ENCODE results near the gene TMEM255B.
"Not testable (repeated sequence)": the region's sequence is repeated elsewhere in the genome, so short reads cannot be mapped to it uniquely, and the experiment has no call there.

TMEM255B gene

DNA sequence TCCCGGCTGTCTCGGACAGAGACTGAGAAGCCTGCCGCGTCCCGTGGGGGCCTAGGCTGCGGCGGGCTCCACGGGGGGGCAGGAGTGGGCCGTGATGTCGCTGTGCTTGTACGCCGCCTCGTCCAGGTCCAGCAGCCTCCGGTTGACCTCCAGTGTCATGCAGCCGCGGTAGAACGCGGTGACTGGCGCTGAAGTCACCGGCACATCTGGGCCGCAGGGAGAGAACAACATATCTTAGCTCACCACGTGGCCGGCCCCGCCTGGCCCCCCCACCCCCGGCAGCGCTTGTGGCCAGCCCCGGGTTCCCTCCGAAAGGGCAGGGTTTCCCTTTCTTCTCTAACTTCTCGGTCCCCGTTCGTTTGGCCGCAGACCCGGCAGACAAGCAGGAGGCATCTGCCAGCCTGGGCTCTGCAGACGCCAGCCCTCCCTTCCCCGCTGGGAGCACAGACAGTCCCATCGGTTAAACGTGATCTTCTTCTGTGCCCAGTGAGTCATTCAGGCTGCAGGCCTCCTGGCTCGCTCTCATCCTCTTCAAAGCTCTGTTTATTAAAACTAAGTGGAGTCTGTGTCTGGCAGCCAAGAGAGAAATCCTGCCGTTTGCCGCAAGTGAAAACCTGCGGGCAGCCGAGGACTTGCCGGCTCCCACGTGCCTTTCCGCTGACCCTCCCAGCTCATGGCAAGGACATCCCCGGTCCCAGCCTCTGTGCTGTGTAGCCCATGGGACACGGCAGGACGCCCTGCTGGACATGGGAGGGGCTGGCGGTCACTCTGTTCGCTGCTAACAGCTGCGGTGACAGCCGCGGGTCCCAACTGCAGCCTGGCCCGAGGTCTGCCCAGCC, 62.0 kb downstream of the TMEM255B start:
- DNase-seq = no peak

- DNase-seq = no peak
Observed at GRCh38 chr13:113821847-113822246, 62.8 kb downstream of the TMEM255B start.

- no peak for DNase-seq
Observed at GRCh38 chr13:113822266-113822665, 63.2 kb downstream of the TMEM255B start.

DNA sequence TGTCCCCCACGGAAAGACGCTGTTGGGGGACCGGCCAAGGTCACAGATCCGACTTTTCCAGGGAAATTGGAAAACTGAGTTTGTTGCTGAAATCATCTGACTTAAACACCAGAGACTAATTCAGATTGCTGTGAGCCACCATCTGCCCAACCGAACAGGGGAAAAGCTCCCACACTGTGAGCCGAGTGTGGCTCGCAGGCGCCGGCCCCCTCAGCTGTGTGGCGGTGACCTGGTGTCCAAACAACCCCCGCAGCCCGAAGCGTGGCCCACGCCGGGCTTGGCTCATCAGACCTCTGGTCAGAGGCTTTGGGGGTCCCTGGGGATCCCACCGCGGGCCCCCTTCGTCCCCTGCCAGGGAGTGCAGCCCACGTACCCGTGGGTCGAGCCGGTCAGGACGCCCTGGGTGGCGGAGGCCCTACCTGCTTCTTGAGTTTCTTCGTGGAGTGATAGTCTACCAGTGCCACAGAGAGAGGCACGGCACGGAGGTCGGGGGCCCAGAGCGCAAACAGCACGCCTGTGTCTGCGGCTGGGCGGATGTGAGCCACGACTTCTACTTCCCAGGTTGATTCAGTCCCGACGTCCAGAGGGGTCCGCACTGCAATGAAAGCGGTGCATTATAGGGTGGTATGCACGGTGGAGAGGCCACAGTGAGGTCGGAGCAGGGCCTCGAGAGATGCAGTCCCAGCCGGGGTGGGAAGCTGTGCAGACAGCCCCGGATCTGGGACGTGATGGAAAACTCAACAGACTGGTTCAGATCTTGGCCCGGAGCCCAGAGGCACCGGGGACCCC, 64.1 kb downstream of the TMEM255B start:
- no peak for DNase-seq

GRCh38 chr13:113823771-113824170, 64.7 kb downstream of the TMEM255B start:
- DNase-seq = no peak

DNA sequence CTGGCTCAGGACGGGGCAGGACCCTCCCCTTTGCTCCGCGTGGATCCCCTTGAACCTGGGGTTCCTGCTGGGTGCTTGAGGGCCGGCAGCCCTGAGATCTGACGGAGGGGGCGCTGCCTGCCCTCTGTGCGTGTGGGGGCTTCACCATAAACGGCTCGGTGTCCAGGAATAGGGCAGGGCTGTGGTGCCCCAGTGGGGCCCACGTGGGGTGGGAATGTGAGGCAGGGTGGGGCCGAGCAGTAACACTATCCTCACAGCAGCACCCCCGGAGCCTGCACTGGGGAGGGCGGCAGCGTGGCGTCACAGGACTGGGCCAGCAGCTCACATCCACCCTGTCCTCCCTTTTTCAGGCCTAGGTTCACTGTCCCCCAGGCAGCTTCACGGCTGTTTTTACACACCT, 66.8 kb downstream of the TMEM255B start:
- DNase-seq = no peak

- DNase-seq = not testable (repeated sequence)
Observed at GRCh38 chr13:113826446-113826845, 67.4 kb downstream of the TMEM255B start.

DNA sequence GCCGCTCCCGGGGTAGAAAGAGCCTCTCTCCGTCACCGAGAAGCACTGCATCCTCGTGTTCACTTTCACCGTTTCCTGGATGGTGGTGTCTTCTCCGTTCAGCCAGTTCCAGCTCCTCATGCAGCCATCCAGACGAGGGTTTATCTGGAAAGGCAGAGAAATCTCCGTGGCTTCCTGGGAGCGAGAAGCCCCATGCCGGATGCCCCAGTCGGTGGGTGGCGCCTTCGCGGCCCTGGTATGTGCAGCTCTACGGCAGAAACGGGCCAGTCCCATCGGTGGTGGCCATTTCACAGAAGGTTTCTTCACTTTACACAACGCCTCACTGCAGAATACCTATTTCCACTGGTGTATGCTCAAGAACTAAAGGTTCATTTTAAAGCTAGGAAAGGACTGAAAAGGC, 68.0 kb downstream of the TMEM255B start:
- DNase-seq = no peak

- no peak for DNase-seq
Observed at GRCh38 chr13:113828282-113828825, 69.3 kb downstream of the TMEM255B start.

- DNase-seq = not testable (repeated sequence)
Observed at GRCh38 chr13:113830426-113830950, 71.5 kb downstream of the TMEM255B start.

GRCh38 chr13:113831061-113831460, 72.0 kb downstream of the TMEM255B start:
- no peak for DNase-seq

DNA sequence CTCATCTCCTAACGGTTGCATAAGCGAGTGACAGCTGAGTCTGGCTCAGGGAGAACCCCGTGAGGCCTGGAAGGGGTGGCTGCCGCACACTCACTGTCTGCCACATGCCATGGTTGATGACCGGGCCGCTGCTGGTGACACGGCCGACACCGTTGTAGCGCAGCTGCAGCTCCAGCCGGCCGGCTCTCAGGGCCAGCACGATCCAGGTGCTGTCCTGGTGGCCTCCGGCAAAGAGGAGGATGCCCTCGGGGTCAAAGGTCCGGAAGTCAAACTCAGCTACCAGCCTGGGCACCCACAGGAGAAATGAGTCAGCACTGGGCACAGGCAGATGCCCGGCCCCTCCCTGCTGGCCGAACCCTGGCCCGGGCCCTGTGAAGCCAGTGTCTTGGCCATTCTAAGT, 73.2 kb downstream of the TMEM255B start:
- no peak for DNase-seq

DNA sequence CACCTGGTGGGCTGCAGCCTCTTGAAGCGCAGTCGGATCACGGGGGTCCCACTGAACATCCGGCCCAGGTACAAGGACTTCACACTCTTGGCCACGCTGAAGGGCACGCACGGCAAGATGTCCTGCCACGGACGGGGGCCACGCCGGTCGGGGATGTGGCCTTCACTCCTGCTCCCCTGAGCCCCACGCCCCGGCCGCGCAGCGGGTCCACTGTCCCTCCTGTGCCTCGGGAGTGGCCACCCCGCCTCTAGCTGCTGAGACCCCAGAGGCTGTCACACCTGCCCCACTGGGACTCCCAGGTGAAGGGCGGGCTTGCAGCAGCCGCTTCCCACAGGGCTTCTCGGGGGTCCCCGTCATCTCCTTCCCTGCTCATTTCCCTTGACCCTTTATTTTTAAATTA, 73.6 kb downstream of the TMEM255B start:
- no peak for DNase-seq

DNA sequence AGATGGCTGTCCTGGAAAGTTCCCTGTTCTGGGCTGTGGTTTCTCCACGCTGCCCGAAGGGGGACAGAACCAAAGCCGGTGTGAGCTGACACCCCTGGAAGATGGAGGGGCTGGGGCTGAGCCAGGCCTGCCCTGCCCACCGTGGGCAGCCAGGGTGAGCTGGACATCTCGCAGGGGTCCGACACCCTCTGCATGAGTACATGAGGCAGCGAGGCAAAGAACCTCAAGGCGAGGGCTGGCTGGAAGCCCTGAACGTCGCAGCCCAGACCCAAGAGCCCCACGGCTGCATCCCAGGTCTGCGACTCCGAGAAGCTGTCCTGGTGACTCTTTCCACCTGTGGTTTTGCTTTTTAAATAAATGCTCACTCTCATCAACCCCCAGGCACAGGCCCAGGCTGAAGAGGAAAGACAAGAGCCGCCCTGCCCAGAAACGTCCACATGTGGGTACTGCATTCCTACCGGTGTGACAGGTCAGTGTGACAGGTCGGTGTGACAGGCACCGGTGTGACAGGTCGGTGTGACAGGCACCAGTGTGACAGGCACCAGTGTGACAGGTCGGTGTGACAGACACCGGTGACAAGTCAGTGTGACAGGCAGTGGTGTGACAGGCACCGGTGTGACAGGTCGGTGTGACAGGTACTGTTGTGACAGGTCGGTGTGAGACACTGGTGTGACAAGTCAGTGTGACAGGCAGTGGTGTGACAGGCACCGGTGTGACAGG, 74.2 kb downstream of the TMEM255B start:
- no peak for DNase-seq

- DNase-seq = not testable (repeated sequence)
Observed at GRCh38 chr13:113834006-113834405, 75.0 kb downstream of the TMEM255B start.

DNA sequence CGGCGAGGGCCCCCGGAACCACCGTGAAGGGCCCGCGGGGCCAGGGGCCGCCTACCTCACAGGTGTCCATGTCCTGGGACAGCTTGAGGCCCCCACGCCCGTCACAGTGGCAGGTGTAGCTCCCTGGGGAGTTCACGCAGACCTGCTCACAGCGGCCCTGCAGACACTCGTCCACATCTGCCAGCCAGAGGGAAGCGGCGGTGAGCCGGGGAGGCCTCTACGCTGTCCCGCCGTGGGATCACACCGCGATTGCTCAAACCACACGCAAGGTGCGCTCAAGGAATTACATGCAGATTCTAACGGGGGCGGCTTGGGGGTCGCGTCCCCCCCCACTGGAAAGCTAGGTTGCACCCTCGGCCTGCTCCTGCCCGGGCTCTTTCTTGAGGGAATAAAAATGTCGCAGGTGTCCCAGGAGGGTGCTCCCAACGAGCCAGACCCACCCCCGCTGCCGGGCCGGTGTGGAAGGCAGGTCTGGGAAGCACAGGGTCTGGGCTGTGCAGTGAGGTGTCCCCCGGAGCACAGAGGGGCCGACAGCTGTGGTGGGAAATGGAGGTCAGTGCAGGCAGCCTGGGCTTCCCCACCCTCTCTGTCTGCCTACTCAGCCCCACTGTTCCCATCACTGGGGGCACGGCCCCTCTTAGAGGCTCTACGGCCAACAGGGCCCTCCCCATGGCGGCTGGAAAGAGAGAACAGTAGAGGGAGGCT, 75.6 kb downstream of the TMEM255B start:
- no peak for DNase-seq

DNA sequence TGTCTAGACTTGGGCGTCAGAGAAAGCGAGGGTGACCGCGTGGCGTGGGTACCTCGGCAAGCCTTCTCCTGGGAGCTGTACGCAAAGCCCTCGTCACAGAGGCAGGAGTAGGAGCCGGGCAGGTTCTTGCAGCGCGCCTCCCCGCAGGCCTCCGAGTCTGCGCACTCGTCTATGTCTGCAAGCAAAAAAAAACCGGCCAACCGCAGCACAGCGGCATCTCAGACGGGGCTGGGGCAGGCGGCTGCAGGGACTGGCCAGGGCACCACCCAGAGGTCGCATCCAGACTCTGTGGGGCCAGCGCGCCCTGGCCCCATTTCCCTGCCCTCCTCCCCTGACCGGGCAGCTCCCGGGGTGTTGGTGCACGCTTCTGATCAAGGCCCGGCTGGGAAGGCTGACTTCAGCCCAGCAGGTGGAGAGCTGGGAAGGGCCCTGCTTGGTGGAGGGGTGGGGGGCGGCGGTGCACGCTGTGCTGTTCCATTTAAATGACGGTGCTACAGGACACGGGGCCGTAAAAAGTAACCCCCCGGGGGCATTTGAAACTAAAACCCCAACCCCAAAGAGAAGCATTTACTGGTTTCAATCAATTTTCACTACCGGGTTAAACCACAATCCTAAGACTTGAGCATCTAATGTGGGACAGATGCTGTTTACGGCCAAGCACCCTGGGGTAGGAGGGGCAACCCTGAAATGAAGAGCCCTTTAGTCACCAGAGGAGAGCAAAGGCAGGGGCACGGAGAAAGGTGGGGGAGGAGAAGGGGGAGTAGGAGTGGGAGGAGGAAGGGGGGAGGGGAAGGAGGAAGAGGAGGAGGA, 76.6 kb downstream of the TMEM255B start:
- DNase-seq = no peak

GRCh38 chr13:113836768-113837559, 77.9 kb downstream of the TMEM255B start:
- no peak for DNase-seq

DNA sequence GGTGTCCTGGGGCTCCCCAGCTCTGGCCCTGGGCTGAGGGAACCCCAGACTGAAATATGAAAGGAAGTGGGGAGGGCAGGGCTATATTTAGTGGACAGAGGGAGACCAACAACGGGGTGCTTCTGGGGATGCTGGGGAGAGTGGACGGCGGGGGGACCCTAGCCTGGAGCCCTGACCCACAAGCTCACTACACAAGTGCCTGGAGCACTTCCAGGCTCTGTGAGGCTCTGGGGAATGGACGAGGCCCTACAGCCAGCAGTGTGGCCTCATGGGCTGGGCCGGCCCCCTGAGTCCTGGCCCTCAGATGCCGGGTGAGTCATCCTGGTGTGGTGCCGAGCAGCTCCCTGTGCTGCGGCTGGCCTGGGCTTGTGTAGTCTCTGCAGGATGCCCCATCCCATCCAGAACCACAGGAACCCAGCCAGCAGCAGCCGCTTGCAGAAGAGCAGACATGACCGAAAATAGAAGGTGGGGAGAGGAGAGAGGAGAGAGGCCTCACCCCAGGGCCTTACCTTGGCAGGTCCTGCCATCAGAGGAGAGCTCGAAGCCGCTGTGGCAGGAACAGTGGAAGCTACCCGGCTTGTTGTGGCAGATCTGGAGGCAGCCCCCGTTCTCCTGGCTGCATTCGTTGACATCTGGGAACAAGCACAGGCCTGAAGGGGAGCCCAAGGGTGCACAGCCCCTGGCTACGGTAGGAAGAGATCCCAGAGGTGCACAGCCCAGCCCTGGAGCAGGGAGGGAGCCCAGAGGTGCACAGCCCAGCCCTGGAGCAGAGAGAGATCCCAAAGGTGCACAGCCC, 78.7 kb downstream of the TMEM255B start:
- no peak for DNase-seq

Data from OCI-M1 (cell line).